Activated CD4-positive, CD25-positive, alpha-beta regulatory T cell treated with anti-CD3 and anti-CD28 coated beads, Interleukin-2, amount 50 U/mL, for 24 hours (primary cell): ENCODE measurements around the gene SENP1.

ENCODE experiments used
- ATAC-seq, 2 donors: fragments of 150-1000 bp; cut with Tn5 transposase; one replicate each; pipeline ENCODE4 v1.10.0; 2021; ENCODE audit warnings: mild to moderate bottlenecking in 1 of 2, moderate library complexity in 1 of 2

The SENP1 gene

DNA sequence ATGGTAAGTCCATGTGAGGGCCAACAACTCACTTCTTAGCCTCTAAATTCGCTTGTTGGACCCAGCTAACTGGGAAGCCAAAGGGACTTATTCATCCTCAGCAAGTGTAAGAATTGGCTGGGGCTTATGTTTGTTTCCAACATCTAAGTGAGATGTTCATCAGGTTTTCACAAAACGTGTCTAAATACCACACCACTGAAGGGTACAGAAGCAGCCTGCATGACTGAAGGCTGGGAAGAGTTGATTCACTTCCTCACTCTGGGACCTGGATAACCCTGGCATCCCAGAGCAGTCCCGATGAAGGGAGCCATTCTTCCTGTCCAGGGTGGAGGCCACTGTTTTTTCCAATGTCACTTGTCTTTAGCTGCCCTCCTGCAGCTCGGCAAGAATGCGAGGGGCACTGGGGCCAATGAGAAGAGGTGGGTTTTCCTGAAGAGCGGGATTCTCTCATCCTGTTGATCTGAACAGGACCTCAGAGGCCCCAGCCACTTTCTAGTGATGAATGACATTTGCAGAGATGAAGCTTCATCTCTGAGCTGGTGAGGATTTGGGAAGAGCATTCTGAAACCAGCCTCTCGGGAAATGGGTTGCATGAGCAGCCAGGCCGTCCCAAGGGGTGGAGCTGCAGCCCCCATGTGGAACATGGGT lies 89.4 kb downstream of the SENP1 start:
- no peak for ATAC-seq

DNA sequence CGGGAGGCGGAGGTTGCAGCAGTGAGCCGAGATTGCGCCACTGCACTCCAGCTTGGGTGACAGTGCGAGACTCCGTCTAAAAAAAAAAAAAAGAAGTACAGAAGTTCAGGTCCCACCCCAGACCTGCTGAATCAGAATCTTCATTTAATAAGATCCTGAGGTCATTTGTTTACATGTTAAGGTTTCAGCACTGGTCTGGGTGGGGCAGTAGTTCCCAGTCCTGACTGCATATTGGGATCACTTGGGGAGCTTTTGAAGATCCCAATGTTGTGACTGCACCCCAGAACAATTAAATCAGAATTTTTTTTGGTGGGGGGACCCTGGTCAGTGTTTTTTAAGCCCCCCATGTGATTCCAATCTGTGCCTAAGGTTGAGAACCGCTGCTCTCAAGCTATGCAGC lies 89.9 kb downstream of the SENP1 start:
- ATAC-seq, result no peak

DNA sequence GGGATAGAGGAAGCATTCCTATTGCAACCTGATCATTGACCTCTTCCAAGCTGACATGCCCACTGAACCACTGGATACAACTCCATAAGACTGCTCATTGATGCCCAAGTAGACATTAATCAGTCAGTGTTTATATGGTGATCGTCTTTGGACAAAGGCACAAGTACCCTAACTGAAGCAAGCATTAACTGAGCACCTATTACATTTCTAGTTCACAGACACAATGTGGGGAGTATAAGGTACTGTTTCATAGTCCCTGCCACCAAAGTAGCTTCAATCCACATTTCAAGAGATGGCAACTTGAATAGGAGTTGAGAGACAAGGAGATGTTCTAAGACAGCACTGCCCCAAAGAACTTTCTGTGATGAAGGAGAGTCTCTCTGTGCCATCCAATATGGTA lies 90.8 kb downstream of the SENP1 start:
- no peak for ATAC-seq

DNA sequence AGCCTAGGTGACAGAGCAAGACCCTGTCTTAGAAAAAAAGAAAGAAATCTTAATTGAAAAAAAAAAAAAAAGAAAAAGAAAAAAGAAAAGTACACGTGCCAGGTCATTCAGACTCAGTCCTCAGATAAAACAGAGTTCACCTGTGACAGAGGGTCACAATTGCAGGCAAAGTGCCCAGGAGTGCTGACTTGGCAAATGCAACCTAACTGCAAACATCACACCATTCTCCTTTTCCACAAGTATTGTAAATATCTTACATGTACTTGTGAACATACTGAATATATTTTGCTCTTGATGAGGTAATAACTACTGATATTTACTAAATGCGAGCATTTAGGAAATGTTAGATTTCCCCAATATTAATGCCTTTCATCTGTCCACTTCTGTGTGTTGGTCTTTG lies 92.6 kb downstream of the SENP1 start:
- ATAC-seq, result no peak

DNA sequence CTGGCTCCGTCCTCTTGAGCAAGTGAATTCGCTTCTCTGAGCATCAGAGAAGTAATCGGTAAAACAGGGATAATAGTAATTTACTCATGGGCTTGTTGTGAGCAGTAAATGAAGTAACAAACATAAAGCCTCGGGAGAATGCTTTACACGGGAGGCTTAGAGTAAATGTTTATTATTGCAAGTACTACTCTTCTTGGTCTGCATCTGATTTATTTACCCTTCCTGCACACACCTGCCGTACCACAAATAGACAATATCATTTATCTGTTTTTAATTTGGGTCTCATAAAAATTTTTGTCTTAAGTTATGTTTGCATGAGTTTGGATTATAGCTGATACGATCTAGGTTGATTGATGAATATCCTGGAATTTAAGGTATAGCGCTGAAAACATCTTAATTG lies 93.8 kb downstream of the SENP1 start:
- no peak for ATAC-seq

DNA sequence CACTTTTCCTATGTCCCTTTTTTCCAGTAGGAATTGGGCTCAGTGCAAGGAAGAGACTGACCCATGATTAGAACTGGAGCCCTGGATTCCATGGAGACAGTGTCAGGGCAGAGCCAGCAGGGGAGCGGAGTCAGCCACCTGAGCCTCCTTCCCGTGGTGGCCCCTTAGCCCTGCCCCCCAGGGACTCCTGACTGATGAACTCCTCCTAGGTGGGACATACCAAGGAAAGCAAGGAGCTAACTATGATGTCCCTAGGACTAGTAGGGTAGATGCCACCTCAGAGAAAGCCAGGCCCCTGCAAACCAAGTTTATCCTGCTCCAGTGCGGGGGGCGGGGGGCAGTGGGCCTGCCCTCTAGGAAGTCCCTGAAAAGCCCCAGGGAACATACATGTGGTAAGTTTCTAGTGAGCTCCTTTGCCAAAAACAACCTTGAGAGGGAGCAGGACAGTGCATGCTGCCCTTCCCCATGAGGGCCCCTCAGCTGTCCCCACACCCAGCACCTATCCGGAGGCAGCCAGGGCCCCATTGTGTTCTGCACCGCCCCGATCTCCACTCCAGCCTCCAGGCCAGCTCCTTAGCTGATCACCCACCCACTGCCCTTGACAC lies 95.4 kb downstream of the SENP1 start:
- ATAC-seq, result no peak

DNA sequence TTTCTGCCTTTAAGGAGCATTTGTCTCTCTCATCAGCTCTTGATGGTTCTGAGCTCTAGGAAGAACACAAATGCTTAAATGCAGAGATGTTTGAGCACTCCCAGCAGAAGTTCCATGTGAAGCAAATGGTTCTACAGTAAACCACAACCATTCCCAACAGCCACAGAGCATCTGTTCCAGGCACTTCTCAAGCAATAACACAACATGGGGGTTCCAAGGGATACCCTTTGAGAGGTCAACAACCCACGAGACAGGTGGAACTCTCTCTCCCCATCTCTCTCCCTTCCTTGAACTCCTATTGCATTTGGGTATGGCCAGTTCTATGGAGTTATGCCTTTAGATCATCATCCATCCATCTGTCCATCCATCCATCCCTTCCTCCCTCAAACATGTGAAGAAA lies 96.4 kb downstream of the SENP1 start:
- no peak for ATAC-seq

DNA sequence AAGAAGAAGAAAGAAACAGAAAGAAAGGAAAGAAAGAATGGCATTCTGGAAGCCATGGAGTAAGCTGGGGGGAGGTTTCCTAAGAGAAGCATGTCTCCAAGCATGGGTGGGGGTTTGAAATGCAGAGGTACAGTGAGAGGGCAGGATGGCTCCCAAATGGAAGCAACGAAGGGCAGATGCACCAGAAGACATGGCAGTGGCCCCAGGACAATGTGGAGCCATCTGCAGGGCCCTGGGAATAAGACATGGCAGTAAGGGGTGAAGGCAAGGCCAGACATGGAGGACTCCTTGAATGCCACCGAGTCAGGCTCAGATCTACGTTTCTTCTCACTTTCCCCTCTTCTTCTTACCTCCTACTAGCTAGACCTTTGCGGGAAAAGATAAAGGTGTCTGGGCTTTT lies 96.9 kb downstream of the SENP1 start:
- no peak for ATAC-seq

DNA sequence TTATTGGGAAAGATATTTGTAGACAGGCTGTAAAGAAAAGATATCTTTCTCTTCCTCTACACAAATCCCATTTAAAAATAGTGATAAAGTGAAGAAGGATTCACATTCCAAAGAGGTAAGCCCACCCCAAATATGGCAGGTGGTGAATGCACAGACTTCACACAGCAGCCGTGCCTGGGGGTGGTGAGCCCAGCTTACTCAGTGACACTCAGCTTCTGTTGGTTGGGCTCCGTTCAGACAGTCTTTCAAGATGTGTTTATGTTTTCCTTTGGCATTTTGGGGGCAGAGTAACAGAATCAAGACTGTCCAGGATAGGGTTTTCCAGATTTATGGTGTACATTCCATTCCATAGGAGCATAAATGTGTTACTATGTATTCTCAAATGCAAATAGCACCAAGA lies 97.5 kb downstream of the SENP1 start:
- ATAC-seq, result no peak

DNA sequence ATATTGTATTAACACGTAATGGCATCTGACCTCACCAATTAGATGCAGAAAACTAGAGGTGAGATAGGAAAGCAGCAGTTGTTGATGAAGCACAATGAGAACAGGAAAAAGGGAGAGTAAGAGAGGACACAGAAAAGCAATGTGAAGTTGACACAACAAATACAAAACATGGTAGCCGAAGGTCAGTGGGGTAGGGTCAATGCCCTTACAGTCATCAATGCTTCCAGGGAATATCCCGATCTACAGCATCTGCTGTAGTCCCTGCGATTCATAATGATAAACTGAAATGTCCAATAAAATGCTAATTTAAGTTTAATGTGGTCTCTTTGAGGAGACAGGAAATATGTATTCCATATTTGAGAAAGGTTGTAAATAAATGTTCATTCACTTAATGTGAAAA lies 98.7 kb downstream of the SENP1 start:
- ATAC-seq, result no peak

DNA sequence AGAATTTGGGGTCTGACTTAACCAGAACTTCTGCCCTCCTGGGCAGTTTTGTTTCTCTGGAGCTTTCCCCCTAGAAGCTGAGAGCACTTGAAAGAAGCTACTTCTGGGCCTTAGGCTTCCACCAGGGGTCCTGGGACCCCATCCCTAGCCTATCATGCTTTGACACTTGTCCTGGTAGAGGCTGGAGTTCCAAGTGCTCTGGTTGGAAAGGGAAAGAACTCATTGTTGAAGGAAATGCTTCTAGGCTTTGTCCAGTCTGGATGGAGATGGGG lies 100.2 kb downstream of the SENP1 start:
- no peak for ATAC-seq

DNA sequence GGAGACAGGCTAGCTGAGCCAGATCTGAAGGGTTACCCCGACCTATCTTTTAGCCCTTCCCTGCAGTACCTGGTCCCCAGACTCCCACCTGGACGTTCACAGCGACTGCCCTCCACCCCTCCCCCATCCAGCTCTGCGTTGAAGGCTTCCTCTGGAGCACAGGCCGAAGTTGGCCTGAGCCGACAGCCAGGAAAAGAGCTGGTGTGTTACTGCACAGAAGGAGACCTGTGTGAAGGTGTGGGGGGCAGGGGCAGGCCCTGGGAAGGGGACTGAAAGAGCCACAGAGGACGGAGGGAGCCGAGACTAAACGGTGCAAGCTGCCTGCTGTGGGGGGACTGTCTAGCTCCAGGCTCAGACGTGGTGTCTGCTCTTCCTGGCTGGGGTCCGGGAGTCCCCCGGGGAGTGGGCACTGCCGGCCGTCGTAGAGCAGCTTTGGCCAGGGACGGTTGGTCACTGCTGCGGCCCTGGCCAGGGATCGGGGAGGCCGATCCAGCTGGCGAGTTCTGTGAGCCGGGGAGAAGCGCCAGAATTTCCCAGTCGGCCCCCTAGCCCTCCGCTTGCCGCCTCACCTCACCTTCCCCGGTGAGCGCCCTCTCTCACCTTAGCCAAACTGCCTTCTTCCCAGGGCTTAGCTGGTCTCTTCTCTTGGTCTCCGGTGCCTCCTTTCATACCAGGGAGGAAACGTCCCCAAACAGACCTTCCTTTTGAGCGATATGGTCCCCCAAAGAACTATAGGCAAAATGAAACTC lies 100.7 kb downstream of the SENP1 start:
- no peak for ATAC-seq

DNA sequence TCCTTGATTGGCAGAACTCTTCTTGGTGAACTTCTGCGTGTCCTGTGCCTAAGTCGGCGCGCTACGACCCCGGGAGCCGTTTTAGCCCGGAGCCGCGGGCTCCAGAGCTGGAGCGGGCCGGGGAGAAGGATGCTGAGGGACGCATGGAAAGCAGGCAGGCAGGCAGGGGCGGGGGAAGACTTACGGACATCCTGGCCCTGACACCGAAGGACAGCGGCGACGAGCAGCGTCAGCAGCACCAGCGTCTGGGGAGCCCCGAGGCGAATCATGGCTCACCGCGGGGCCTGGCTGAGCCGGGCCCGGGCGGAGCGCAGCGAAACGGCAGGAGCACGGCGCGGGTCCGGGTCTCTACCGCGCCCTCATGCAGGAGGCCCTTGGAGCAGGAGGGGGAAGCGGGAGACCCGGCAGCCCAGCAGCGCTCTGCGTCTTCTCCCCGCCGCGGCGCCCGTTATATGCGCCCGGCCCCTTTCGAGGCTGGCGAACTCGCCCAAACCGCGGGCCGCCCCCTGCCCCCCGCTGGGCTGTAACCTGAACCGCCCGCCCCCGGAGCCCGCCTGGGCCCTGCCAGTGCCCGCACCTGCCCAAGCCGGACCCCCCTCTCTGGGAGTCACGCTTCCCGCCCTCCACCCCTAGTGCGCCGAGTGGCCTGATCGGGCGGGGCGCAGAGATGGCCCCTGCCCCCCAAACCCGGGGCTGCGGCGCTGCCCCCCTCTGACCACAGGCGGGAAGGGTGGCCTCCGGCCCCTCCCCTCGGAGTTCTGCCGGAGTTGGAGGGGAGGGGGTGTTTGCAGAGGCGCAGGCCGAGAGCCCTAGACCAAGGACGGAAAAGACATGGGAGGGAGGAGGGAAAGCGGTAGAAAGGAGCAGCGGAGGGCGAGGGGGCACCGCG lies 101.6 kb downstream of the SENP1 start, which contains the start of gene COL2A1:
COL2A1 (minus strand) TSS at position 424 of the 889 bp plus-strand sequence; CDS start at position 269, 155 bp downstream.
- ATAC-seq, result peak; percentile 34 to 54

DNA sequence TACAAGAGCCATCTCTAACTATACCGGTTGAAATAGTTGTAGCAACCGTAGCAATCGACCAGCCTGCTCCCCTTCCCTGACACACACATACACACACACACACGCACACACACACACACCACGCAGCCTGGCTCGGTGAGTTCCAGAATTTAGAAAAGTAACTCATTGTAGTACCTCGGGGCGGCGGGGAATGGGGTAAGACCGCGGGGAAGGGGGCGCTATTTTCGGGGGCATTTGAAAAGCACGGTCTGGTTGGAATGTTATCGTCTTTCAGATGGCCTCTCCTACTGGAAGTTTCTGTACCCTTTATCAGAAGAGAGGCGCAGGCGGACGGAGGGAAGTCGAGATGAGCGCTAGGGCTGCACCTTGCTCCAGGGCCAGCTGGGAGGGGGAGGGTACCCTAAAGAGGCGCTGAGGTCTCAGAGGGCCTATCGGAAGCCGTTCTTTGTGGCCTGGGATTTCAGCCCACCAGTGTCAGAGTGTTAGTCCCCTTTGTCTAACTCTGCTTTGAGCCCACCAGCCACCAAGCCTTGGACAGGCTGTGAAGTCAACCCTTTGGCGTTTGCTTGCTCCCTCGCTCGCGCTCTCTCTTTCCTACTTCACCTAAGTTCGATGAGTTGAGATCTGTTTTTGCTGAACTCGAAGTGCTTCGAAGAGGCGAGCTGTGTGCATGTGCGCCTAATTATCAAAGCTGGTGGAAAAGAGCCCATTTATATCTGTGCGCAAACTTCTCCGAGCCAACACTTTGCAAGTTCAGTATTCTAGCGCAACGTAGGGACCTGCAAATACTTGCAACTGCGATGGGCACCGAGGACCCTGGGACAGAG lies 102.4 kb downstream of the SENP1 start:
- ATAC-seq, result peak; percentile 23 to 25

DNA sequence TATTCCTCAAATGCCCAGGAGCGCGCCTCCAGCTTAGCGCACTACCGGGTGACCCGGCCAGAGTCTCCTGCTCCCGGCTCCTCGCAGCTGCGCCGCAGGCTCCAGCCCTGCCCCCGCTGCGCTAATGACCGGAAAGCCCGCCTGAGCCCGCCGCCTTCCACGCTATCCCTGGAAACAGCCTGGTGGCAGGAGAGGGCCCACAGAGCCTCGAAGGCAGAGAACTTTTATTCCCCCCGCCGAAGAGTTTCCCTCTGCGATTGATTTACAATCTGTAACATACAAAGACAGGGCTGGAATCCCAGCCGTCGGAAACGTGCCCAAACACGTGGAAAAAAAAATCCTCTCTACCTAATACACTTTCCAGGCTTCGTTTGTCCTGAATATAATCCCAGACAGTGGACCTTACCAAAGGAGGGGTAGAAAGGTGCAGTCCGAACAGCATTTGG lies 103.1 kb downstream of the SENP1 start:
- ATAC-seq, result no peak

DNA sequence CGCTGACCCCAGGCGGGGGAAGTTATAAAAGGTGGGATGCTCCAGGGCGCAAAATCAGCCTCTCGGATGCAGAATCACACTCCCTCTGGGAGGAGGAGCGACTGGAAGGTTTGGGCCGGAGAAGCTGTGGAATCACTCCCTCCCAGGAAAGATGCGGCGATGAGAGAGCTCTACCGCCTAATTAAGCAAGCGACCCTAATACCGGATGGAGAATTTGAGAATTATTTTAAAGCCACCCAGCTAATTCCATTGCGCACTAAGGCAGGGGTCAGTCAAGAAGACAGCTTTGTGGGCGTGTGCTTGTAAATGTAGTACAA lies 103.5 kb downstream of the SENP1 start:
- no peak for ATAC-seq

DNA sequence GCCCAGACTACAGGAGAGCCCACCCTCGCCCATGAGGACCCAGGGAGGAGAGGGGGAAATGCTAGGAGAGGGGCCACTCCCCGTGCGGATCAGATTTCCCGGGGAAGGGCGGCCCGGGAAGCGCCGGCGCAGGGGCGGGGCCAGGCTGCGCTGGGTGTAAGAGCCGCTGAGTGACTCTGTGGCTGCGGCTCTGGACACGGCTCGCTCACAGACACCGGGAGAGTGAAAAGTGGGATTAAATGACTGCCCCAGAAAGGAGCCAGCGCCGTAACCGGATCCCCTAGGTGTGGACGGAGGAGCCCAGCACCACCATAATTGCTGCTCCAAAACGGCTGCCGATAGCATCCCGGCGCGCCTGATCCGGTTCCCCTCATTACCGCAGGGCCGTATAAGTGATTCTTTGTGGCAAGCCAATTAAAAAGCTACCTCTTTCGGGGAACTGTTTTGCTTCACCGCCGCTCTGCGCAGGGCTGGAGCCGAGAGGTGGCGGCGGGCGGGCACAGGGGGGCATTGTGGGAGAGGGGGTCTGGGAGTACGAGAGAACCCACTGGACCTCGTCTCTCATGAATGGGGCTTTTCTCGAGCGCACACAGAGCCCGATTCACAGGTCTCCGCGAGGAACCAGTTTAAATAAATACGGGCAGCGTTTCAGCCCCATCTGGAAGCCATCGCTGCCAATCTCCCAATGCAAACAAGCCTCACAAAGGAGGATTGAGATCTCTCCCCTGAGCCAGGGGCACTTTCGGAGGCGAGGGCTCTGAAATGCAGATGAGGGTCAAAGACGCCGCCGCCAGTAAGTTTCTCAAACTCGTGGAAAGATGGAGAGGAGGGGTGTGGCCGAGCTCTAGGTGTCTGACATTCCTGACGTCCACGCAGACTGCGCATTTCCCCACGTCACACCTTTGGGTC lies 104.1 kb downstream of the SENP1 start:
- ATAC-seq, result no peak

DNA sequence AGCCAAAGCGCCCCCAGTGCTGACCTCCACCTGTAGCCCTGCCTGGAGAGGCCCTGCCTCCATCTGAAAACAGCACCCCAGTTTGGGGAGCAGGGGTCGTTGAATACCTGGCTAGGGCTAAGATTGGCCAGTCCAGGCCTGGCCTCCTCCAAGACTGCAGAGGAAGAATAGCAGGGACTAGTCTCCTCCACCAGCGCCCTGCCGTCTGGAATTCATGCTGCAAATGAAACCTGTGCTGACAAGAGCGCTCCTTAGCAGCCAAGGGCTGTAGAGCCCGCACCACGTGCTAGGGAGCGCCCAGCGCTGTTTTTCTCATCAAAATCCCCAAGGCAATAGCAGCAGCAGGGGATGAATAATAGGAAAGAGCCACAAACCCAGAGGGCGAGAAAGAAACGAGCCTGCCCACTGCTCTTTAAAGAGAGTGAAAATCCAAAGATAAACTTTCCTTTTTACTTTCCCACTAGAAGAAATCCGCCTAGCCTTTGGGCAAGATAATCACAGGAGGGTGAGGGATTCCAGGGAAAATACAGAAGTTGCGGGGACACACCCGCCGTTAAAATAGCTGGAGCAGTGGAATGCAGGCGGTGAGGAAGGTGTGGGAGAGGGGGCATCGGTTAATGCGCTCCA lies 104.9 kb downstream of the SENP1 start:
- ATAC-seq, result no peak

DNA sequence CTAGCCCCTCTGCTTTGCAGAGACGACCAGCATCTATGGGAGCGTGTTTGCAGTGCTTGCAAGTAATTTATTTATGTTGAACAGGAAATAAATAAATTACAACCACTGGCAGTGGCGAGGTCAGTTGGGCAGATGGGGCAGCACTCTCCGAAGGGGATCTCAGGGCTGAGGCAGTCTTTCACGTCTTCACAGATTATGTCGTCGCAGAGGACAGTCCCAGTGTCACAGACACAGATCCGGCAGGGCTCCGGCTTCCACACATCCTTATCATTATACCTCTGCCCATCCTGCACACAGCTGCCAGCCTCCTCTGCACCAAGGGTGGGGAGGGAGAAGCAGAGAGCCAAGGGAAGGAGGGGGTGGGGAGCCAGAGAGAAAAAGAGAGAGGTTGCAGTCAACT lies 106.1 kb downstream of the SENP1 start:
- ATAC-seq, result no peak

DNA sequence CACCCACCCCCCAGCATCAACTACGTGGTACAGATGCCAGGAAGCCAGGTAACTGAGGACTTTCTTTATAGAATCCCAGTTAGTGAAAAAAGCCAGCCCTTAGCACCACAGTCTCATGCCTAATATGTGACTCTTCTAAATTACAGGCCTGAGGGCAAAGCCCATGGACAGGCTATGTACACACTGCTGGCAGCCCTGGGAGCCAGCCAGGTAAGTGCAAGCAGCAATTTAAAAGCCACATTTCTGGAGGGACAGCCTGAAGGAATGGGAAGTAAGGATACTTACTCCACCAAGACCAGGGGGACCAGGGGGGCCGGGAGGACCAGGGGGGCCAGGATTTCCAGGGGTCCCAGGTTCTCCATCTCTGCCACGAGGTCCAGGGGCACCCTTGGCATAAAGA lies 108.6 kb downstream of the SENP1 start:
- no peak for ATAC-seq

DNA sequence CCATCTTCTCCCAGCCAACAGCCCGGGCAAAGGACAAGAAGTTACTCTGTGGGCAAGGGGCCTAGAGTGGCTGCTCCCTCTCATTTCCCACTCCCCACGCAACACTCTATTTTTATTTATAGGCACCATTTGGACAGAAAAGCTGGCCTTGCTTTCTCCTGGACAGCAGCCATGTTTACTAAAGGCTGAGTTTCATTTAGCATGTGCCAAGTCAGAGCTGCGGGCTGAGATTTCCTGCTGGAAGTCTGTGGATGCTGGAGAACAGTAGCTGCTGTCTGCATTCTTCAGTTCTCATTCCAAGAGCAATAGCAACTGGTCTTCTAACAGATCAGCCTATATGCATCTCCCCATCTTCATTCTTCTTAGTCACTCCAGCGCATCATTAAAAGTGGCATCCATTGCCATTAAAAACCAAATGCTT lies 109.9 kb downstream of the SENP1 start:
- ATAC-seq, result no peak
